Subcutaneous abdominal adipose tissue (tissue), 5 donors: Measurements from ENCODE around the gene TRIM28.
"Not testable (repeated sequence)": the region's sequence is repeated elsewhere in the genome, so short reads cannot be mapped to it uniquely, and the experiment has no call there.

Source experiments
- H3K27ac ChIP-seq: one replicate; pipeline ENCODE4 v1.7.0; 2013; ENCODE audit warnings: low read depth, mild to moderate bottlenecking, inconsistent platforms, low read length, moderate library complexity
- H3K27me3 ChIP-seq, 5 donors: one replicate each; pipeline ENCODE4 v1.7.0; 2013; ENCODE audit warnings: low read length in 5 of 5, inconsistent platforms in 1 of 5; ENCODE audit not compliant: control insufficient read depth in 5 of 5, insufficient read depth in 4 of 5
- H3K36me3 ChIP-seq, 5 donors: one replicate each; pipeline ENCODE4 v1.7.0; 2013; ENCODE audit warnings: low read length in 5 of 5; ENCODE audit not compliant: control insufficient read depth in 5 of 5, insufficient read depth in 5 of 5
- H3K4me1 ChIP-seq, 5 donors: one replicate each; pipeline ENCODE4 v1.7.0; 2013; ENCODE audit warnings: low read length in 5 of 5, mild to moderate bottlenecking in 3 of 5, moderate library complexity in 1 of 5; ENCODE audit not compliant: control insufficient read depth in 5 of 5, insufficient read depth in 5 of 5
- H3K4me3 ChIP-seq, 5 donors: one replicate each; pipeline ENCODE4 v1.7.0; 2013; ENCODE audit warnings: low read length in 5 of 5, low read depth in 1 of 5
- H3K9ac ChIP-seq, 5 donors: one replicate each; pipeline ENCODE4 v1.7.0; 2013; ENCODE audit warnings: low read length in 5 of 5, mild to moderate bottlenecking in 4 of 5, moderate library complexity in 3 of 5
- H3K9me3 ChIP-seq, 5 donors: one replicate each; pipeline ENCODE4 v1.7.0; 2013; ENCODE audit warnings: low read length in 5 of 5; ENCODE audit not compliant: control insufficient read depth in 5 of 5
- donor health status: healthy.
- donor health status: healthy.
- donor health status: healthy.
- donor health status: healthy.
- donor health status: healthy.

The TRIM28 gene

DNA sequence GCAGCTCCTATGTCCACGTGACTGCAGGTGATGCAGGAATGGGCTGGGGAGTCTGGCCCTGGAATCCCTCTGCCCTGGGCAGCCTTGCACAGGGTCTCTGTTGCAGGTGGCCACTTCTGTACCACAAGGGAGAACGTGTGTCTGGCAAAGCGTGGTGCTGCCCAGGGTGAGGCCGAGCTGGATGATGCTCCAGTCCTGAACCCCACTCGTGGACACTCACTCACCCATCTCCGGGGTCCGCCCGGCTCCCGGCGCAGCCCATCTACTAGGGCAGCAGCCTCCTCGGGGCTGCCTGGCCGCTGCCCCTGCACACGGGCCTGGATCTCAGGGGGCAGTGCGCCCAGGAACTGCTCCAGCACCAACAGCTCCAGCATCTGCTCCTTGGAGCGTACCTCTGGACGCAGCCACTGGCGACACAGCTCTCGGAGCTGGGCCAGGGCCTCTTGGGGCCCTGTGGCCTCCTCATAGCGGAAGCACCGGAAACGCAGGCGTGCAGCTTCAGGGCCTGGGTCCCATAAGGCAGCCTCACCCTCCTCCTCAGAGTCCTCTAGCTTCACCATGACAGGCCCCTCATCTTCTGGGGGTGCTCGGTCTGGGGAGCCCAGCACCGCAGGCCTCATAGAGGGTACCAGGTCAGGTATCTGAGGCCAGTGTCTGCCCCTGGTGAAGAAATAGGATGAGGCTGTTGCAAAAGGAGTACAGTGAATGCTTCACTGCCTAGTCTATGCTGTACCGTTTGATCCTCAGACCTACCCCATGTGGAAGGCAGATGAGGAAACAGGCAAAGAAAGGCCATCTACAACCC lies 27.1 kb downstream of the TRIM28 start:
- peaks cover 2 to 34% (median 27%) of the 10 kb centered on the region in 5 donors for H3K4me1 ChIP-seq
- no peak overlapping the region for H3K27ac ChIP-seq
- H3K9me3 ChIP-seq: no peaks in the 10 kb centered on the region
- H3K36me3 ChIP-seq: peaks cover 0 to 41% (median 12%) of the 10 kb centered on the region in 5 donors
- H3K27me3 ChIP-seq: no peaks in the 10 kb centered on the region
- H3K9ac ChIP-seq: no peak overlapping the region
- H3K4me3 ChIP-seq: no peak overlapping the region

DNA sequence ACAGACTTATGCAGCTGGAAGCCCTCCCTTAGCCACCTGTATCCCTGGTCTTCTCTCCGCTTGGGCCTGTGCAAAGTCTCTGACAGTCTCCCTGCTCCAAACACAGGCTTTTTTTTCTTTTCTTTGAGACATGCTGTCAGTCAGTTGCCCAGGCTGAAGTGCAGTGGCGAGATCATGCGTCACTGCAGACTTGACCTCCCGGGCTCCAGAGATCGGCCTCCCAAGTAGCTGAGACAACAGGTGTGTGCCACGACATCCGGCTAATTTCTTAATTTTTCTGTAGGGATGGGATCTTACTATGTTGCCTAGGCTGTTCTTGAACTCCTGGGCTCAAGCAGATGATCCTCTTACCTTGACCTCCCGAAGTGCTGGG lies 27.7 kb downstream of the TRIM28 start:
- Histone ChIP-seq H3K4me3 (no peak overlapping the region), H3K4me1 (peaks cover 2 to 35% (median 29%) of the 10 kb centered on the region in 5 donors), H3K36me3 (peaks cover 0 to 38% (median 12%) of the 10 kb centered on the region in 5 donors), H3K9me3 (no peaks in the 10 kb centered on the region), H3K27me3 (no peaks in the 10 kb centered on the region), H3K27ac (no peak overlapping the region), H3K9ac (no peak overlapping the region)

DNA sequence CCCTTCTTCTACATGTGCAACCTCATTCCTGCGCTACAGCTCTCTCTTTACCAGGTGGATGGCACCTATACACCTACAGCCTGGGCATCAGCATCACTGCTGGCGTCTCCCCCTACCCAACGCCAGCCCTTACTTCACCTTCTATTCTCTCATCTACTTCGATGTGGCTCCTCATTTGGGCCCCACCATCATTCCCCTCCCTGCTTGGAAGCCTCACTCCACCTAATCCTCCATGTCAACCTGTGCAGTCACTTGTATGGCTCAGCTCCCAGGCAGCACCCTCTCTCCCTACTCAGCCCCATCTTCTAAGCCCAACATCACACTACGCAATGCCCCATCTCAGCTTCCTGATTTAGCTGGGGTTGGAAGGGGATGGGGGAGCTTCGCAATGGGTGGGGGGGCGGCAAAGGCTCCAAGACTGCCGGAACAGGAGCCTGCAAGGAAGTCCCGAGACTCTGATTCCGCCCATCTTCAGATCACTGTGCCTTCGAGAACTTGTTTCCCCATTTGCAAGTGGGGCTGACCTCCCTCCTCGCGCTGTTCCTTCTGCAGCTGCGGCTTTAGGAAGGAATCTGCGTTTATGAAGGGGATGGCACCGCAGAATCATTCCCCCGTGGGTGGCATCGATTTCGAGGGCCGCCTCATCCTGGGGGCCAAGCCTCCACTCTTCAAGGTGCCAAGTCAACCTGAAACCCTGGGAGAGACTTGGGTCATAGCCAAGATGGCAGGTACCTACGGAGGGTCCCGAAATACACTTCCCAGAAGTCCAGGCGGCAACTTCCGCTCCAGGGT lies 28.4 kb downstream of the TRIM28 start:
- no peaks in the 10 kb centered on the region for H3K9me3 ChIP-seq
- H3K27me3 ChIP-seq: no peaks in the 10 kb centered on the region
- H3K4me1 ChIP-seq: peaks cover 1 to 35% (median 29%) of the 10 kb centered on the region in 5 donors
- H3K4me3 ChIP-seq: peak overlapping the region; percentile 86 to 98 (median 97)
- H3K36me3 ChIP-seq: peaks cover 0 to 33% (median 10%) of the 10 kb centered on the region in 5 donors
- peak overlapping the region; percentile 93 for H3K27ac ChIP-seq
- peak overlapping the region in 3 of 5 donors; percentile 82 to 92 (median 88) for H3K9ac ChIP-seq

DNA sequence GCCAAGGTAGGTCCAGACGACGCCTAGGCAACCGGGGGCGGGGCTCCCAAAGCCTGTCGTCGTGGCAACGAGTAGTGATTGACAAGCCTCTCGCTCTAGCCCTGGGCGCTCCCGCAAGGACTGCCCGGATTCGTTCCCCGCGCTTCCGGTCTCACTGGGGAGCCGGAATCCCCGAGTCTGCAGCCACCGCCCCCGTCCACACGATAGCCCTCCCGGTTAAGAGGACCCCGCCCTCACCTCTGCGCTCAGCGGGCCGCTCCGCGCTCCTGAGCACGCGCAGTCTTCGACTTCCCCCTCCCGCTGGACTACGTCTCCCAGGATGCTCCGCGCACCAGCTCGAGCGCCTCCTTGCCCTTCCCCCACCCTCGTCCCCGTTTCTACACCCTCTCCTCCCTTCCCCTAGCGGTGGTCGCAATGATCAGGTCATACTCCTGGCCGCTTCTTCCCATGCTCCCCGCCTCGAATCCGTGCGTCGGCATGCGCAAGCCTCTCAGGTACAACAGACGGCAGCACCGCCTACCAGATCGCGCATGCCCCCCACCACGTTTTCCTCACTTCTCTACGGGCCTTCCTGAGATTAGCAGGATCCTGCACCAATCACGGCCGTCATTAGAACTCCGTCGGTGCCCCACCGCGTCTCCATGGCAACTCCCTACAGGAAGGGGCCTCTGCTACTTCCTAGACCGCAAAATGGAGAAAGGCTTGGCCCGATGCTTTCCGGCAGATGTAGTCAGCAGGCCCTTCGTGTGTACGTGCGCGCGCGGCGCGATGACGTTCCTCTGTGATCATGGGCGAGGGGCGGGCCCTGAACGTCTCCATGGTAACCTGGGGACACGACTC lies 29.2 kb downstream of the TRIM28 start, which contains the start of gene MZF1:
Gene MZF1, minus strand, starts transcription at position 518 of the 840 bp plus-strand sequence. CDS start 1,946 bp downstream, outside the sequence.
- peak within 1 kb of the TSS; percentile 93 for H3K27ac ChIP-seq
- H3K4me1 ChIP-seq: peaks cover 0 to 35% (median 29%) of the 10 kb centered on the region in 5 donors
- no peaks in the 10 kb centered on the region for H3K27me3 ChIP-seq
- H3K9ac ChIP-seq: peak within 1 kb of the TSS; percentile 82 to 92 (median 87)
- peaks cover 0 to 29% (median 10%) of the 10 kb centered on the region in 5 donors for H3K36me3 ChIP-seq
- no peaks in the 10 kb centered on the region for H3K9me3 ChIP-seq
- peak within 1 kb of the TSS; percentile 92 to 98 (median 97) for H3K4me3 ChIP-seq

DNA sequence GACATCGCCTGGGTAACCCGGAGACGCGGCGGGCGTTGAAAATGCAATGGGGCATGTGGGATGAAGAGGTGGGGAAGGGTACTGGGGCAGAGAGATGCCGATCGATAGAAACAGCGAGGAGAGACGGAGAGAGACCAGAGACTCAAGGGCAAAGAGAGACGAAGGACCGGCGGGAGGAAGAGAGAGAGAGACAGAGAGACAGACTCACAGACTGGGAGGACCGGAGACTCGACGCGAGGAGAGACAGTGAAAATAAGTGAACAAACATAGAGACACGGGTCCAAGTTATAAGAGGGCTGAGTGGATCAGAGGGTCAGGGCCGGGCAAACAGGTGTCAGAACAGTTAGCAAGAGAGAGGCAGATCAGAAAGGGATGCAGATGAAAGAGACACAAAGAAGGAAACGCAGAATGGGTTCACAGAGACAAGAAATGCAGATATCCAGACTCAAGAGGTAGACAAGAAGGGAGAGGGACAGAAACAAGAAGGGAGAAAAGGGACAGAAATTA lies 29.8 kb downstream of the TRIM28 start:
- Histone ChIP-seq H3K27ac (peak overlapping the region; percentile 93), H3K4me3 (peak overlapping the region; percentile 65 to 98 (median 97)), H3K9ac (peak overlapping the region; percentile 21 to 92 (median 44)), H3K27me3 (no peaks in the 10 kb centered on the region), H3K4me1 (peaks cover 0 to 35% (median 29%) of the 10 kb centered on the region in 5 donors), H3K36me3 (peaks cover 0 to 26% (median 7%) of the 10 kb centered on the region in 5 donors), H3K9me3 (no peaks in the 10 kb centered on the region)

DNA sequence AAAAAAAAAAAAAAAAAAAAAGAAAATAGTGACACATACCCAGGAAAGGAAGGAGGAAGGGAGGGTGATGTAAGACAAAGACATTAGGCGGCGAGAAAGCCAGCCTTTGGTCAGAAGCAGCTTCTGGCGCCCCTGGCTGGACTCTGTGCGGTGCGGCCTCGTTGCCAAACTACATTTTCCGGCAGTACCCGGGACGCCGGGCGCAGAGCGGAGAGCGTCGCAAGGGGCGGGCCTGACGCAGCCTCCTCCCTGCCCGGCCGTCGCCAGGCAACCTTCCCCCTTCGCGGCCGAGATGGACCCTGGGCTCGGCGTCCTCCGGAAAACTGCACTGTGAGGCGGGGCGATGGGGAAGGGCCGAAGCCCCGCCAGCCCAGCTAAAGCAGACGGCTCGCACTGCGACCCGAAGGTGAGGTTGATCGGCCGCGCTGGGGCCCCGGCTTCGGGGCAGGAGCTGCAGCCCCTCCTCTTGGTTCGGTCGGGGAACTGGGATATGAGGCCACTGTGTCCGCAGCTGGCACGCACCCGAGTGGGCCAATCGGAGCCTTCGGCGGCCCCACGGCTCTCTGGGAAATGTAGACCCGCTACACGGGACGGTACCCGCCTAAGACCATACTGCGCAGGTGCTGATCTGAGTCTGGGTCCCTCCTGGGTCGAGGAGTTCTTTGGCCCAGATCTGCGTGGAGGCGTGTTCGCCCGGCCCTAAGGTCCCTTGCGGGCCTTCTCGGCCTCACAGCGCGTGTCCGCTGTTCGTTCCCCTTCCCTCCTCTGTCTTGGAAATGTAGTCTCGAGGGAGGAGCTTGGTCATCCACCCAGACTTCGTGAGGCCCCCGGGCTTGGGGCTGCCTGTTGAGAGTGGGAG lies 31.5 kb downstream of the TRIM28 start:
- peaks cover 0 to 35% (median 29%) of the 10 kb centered on the region in 5 donors for H3K4me1 ChIP-seq
- H3K9me3 ChIP-seq: no peaks in the 10 kb centered on the region
- peak overlapping the region; percentile 90 for H3K27ac ChIP-seq
- H3K27me3 ChIP-seq: no peaks in the 10 kb centered on the region
- H3K36me3 ChIP-seq: peaks cover 0 to 9% (median 3%) of the 10 kb centered on the region in 5 donors
- peak overlapping the region; percentile 76 to 89 (median 81) for H3K4me3 ChIP-seq
- peak overlapping the region; percentile 75 to 90 (median 83) for H3K9ac ChIP-seq

DNA sequence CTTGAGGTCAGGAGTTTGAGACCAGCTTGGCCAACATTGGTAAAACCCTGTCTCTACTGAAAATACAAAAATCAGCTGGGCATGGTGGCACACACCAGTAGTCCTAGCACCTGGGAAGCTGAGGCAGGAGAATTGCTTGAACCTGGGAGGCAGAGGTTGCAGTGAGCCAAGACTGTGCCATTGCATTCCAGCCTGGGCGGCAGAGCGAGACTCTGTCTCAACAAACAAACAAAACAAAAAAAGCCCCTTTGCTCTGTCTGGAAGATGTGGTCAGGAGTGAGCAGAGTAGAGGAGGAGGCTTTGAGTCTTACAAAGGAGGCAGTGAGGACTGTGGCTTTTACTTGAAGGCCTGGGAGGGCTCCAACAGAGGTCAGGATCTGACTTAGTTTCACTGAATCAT lies 33.7 kb downstream of the TRIM28 start:
- not testable (repeated sequence) for H3K9me3 ChIP-seq, H3K27ac ChIP-seq
- H3K4me1 ChIP-seq: peaks cover 0 to 34% (median 28%) of the 10 kb centered on the region in 5 donors

DNA sequence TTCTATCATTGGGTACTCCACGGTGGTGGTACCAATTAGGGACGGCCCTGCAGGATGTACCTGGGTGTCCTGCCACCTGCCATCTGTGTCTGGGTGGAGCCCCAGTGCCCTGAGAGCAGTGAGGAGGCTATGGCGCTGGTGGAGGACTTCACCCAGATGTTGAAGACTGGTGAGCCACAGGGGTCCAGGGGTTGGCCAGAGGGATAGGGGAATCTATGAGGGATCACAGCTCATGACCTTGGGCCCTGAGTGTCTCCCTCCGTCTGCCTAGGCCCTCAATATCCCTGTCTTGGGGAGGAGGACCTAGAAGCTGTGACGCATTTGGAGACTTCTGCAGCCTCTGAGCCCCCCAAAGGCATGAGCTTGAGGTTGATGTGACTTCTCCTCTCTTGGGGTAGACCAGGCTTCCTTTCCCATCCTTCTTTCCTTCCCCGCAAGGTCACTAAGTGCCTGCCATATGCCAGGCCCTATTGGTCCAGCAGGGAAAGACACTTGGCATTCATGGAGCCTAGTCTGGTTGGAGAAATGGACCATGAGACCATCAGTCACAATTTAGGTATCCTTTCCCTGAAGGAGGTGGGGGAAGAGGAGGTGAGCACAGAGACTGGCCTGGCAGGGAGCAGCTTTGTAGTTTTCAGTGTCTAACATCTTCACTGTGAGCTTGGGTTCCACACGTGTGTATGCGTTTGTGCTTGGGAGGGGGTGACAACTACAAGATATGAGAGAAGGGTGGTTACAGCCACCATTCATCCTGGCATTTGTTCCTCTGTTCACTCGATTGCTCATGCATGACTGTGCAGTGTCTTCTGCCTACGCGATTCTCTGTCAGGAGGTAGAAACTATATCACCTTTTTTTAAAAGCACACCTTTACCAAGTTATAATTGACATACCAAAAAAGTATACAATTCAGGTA lies 34.4 kb downstream of the TRIM28 start:
- Histone ChIP-seq H3K4me3 (no peak overlapping the region), H3K27ac (no peak overlapping the region), H3K27me3 (no peaks in the 10 kb centered on the region), H3K36me3 (peaks cover 0 to 18% (median 13%) of the 10 kb centered on the region in 5 donors), H3K9ac (no peak overlapping the region), H3K9me3 (no peaks in the 10 kb centered on the region), H3K4me1 (peaks cover 2 to 29% (median 27%) of the 10 kb centered on the region in 5 donors)

More for the DNA sequence above, 33.7 kb downstream of the TRIM28 start:
- peaks cover 0 to 12% (median 7%) of the 10 kb centered on the region in 5 donors for H3K36me3 ChIP-seq
- H3K27me3 ChIP-seq, H3K4me3 ChIP-seq, H3K9ac ChIP-seq: not testable (repeated sequence)
